Epithelial cell of prostate (primary cell): ENCODE results near the gene HCRTR1.
A peak's percentile ranks its signal among the peaks of the same experiment; 100 is the strongest.
"Not testable (repeated sequence)": the region's sequence is repeated elsewhere in the genome, so short reads cannot be mapped to it uniquely, and the experiment has no call there.

Experiments used
- DNase-seq: peaks from one replicate; pipeline ENCODE4 v3.0.0-alpha.2; 2011; ENCODE audit warnings: low read depth, low spot score
- H3K27ac ChIP-seq: fragments of 450-650 bp; 2 replicates; pipeline ENCODE4 v1.5.1; 2017; ENCODE audit warnings: mild to moderate bottlenecking

HCRTR1 gene

GRCh38 chr1:31580891-31581603 is 36.4 kb upstream of the HCRTR1 start:
- peak overlapping the region; percentile 45 for H3K27ac ChIP-seq
- DNase-seq: no peak

GRCh38 chr1:31581821-31582810 is 35.4 kb upstream of the HCRTR1 start:
- peak overlapping the region; percentile 45 for H3K27ac ChIP-seq
- DNase-seq: peak; percentile 75

GRCh38 chr1:31583082-31583994 is 34.2 kb upstream of the HCRTR1 start:
- no peak for DNase-seq
- H3K27ac ChIP-seq: peak overlapping the region; percentile 11

GRCh38 chr1:31583995-31584868 is 33.3 kb upstream of the HCRTR1 start:
- no peak for DNase-seq
- H3K27ac ChIP-seq: peak overlapping the region; percentile 11

- DNase-seq: no peak
Observed at GRCh38 chr1:31584869-31585735, 32.4 kb upstream of the HCRTR1 start.

GRCh38 chr1:31585736-31586365 is 31.6 kb upstream of the HCRTR1 start:
- no peak for DNase-seq

More at GRCh38 chr1:31584869-31585735, 32.4 kb upstream of the HCRTR1 start:
- no peak overlapping the region for H3K27ac ChIP-seq

GRCh38 chr1:31586376-31587327 is 30.8 kb upstream of the HCRTR1 start:
- no peak overlapping the region for H3K27ac ChIP-seq
- DNase-seq: no peak

More at GRCh38 chr1:31585736-31586365, 31.6 kb upstream of the HCRTR1 start:
- H3K27ac ChIP-seq: no peak overlapping the region

- peak overlapping the region; percentile 69 for H3K27ac ChIP-seq
- DNase-seq: not testable (repeated sequence)
Observed at GRCh38 chr1:31587328-31587699, 30.2 kb upstream of the HCRTR1 start.

GRCh38 chr1:31587720-31588423 is 29.6 kb upstream of the HCRTR1 start:
- DNase-seq: no peak

GRCh38 chr1:31588751-31589515 is 28.6 kb upstream of the HCRTR1 start:
- peak overlapping the region; percentile 69 for H3K27ac ChIP-seq
- no peak for DNase-seq

More at GRCh38 chr1:31587720-31588423, 29.6 kb upstream of the HCRTR1 start:
- peak overlapping the region; percentile 69 for H3K27ac ChIP-seq

- H3K27ac ChIP-seq: peak overlapping the region; percentile 32
- DNase-seq: peak; percentile 50
Observed at GRCh38 chr1:31591425-31592093, 25.9 kb upstream of the HCRTR1 start.

- H3K27ac ChIP-seq: peak overlapping the region; percentile 32
- no peak for DNase-seq
Observed at GRCh38 chr1:31592132-31592531, 25.4 kb upstream of the HCRTR1 start.

- no peak overlapping the region for H3K27ac ChIP-seq
- no peak for DNase-seq
Observed at GRCh38 chr1:31593136-31593665, 24.3 kb upstream of the HCRTR1 start.
